KMS-11 (cell line): ENCODE data around the gene PPM1H.

Experiments
- H2AFZ ChIP-seq: fragments of 200-600 bp; sonication (generic); 2 replicates; pipeline ENCODE4 v1.6.1; 2016; ENCODE audit warnings: antibody characterized with exemption, mixed run types, low read depth
- H3K27ac ChIP-seq: fragments of 200-600 bp; sonication (generic); 2 replicates; pipeline ENCODE4 v1.6.1; 2016; ENCODE audit warnings: mild to moderate bottlenecking, mixed run types
- H3K27me3 ChIP-seq: fragments of 200-600 bp; sonication (generic); 2 replicates; pipeline ENCODE4 v1.6.1; 2017; ENCODE audit warnings: mild to moderate bottlenecking, low read depth, mixed run types, moderate library complexity; ENCODE audit not compliant: insufficient read depth
- H3K36me3 ChIP-seq: fragments of 200-600 bp; sonication (generic); 2 replicates; pipeline ENCODE4 v1.6.1; 2017; ENCODE audit warnings: mild to moderate bottlenecking, mixed run types; ENCODE audit not compliant: insufficient read depth
- H3K4me1 ChIP-seq: fragments of 200-600 bp; sonication (generic); 2 replicates; pipeline ENCODE4 v1.6.1; 2016; ENCODE audit warnings: mild to moderate bottlenecking, low read depth, mixed run types; ENCODE audit not compliant: poor library complexity, severe bottlenecking
- H3K4me2 ChIP-seq: fragments of 200-600 bp; sonication (generic); 2 replicates; pipeline ENCODE4 v1.7.0; 2016; ENCODE audit warnings: mild to moderate bottlenecking, mixed run types
- H3K4me3 ChIP-seq: fragments of 200-600 bp; sonication (generic); IDR thresholded peaks from 2 replicates; pipeline ENCODE4 v1.6.1; 2017; ENCODE audit warnings: low read depth, low read length, mixed read lengths; ENCODE audit not compliant: insufficient read depth
- H3K79me2 ChIP-seq: fragments of 200-600 bp; sonication (generic); 2 replicates; pipeline ENCODE4 v1.6.1; 2016; ENCODE audit warnings: low read depth, mixed run types; ENCODE audit not compliant: insufficient read depth
- H3K9ac ChIP-seq: fragments of 200-600 bp; sonication (generic); 2 replicates; pipeline ENCODE4 v1.6.1; 2016; ENCODE audit warnings: mild to moderate bottlenecking, mixed run types
- H4K20me1 ChIP-seq: fragments of 200-600 bp; sonication (generic); 2 replicates; pipeline ENCODE4 v1.6.1; 2016; ENCODE audit warnings: mild to moderate bottlenecking, mixed run types; ENCODE audit not compliant: insufficient read depth
- CTCF ChIP-seq: fragments of 200-600 bp; sonication (generic); conservative IDR thresholded peaks from 2 replicates; pipeline ENCODE4 v1.6.1; 2017; ENCODE audit warnings: low read depth, mild to moderate bottlenecking, antibody characterized with exemption, low read length, moderate library complexity, mixed read lengths

Gene PPM1H

GRCh38 chr12:62656591-62657362, 278.2 kb downstream of the PPM1H start:
- no peak overlapping the region for H3K4me2 ChIP-seq
- no peaks in the 10 kb centered on the region for H3K27me3 ChIP-seq
- H3K4me3 ChIP-seq = no peak overlapping the region
- H3K4me1 ChIP-seq = no peaks in the 10 kb centered on the region
- H3K36me3 ChIP-seq = no peaks in the 10 kb centered on the region
- no peak for TF ChIP-seq CTCF
- no peak overlapping the region for H3K27ac ChIP-seq
- H2AFZ ChIP-seq = no peak overlapping the region
- no peaks in the 10 kb centered on the region for H3K79me2 ChIP-seq
- no peak overlapping the region for H3K9ac ChIP-seq
- no peaks in the 10 kb centered on the region for H4K20me1 ChIP-seq

GRCh38 chr12:62655666-62656151, 279.2 kb downstream of the PPM1H start:
- H3K9ac ChIP-seq = no peak overlapping the region
- no peaks in the 10 kb centered on the region for H4K20me1 ChIP-seq
- no peaks in the 10 kb centered on the region for H3K79me2 ChIP-seq
- H3K36me3 ChIP-seq = no peaks in the 10 kb centered on the region
- H3K27ac ChIP-seq = no peak overlapping the region
- H2AFZ ChIP-seq = no peak overlapping the region
- no peaks in the 10 kb centered on the region for H3K27me3 ChIP-seq
- TF ChIP-seq CTCF = no peak
- H3K4me2 ChIP-seq = no peak overlapping the region
- H3K4me3 ChIP-seq = no peak overlapping the region
- H3K4me1 ChIP-seq = no peaks in the 10 kb centered on the region

- H4K20me1 ChIP-seq = no peaks in the 10 kb centered on the region
- no peak overlapping the region for H3K4me3 ChIP-seq
- no peak overlapping the region for H3K9ac ChIP-seq
- TF ChIP-seq CTCF = no peak
- H3K36me3 ChIP-seq = no peaks in the 10 kb centered on the region
- no peaks in the 10 kb centered on the region for H3K4me1 ChIP-seq
- H3K27me3 ChIP-seq = no peaks in the 10 kb centered on the region
- H2AFZ ChIP-seq = no peak overlapping the region
- no peak overlapping the region for H3K4me2 ChIP-seq
- H3K27ac ChIP-seq = no peak overlapping the region
- H3K79me2 ChIP-seq = no peaks in the 10 kb centered on the region
Measured at GRCh38 chr12:62654326-62655241, 280.4 kb downstream of the PPM1H start.

GRCh38 chr12:62653740-62654139, 281.2 kb downstream of the PPM1H start:
- no peaks in the 10 kb centered on the region for H3K36me3 ChIP-seq
- no peaks in the 10 kb centered on the region for H3K27me3 ChIP-seq
- TF ChIP-seq CTCF = no peak
- no peaks in the 10 kb centered on the region for H3K79me2 ChIP-seq
- H4K20me1 ChIP-seq = no peaks in the 10 kb centered on the region
- H3K9ac ChIP-seq = no peak overlapping the region
- H3K4me2 ChIP-seq = no peak overlapping the region
- no peaks in the 10 kb centered on the region for H3K4me1 ChIP-seq
- H3K27ac ChIP-seq = no peak overlapping the region
- no peak overlapping the region for H2AFZ ChIP-seq
- H3K4me3 ChIP-seq = no peak overlapping the region
